HepG2 (cell line): ENCODE measurements around the gene FAM234B. TPM values are rescaled to one million over a fixed set of nuclear protein-coding genes. Genes with fewer than 3 reads are reported as not detected.

Experiments used
- ATM ChIP-seq: fragments of 450-650 bp; IDR thresholded peaks from 2 replicates; pipeline ENCODE4 v1.7.1; 2017; ENCODE audit warnings: mild to moderate bottlenecking, borderline replicate concordance
- FOXM1 ChIP-seq: sonication (generic); formaldehyde crosslinking; IDR thresholded peaks from 2 replicates; pipeline ENCODE4 v1.5.0; 2020; ENCODE audit warnings: missing genetic modification reagents
- HNRNPUL1 ChIP-seq: fragments of 200-400 bp; formaldehyde crosslinking; IDR thresholded peaks from 2 replicates; pipeline ENCODE4 v1.6.1; 2017; ENCODE audit warnings: low read depth, mild to moderate bottlenecking, low read length, moderate library complexity
- KMT2B ChIP-seq: IDR thresholded peaks from 2 replicates; pipeline ENCODE4 v1.6.1; 2016; ENCODE audit warnings: missing genetic modification reagents, missing compliant biosample characterization
- MYC ChIP-seq: sonication (generic); formaldehyde crosslinking; IDR thresholded peaks from 2 replicates; pipeline ENCODE4 v1.9.0; 2021; ENCODE audit warnings: missing genetic modification reagents, borderline replicate concordance
- SIX4 ChIP-seq: sonication (generic); formaldehyde crosslinking; IDR thresholded peaks from 2 replicates; pipeline ENCODE4 v1.4.0; 2020; ENCODE audit warnings: missing genetic modification reagents
- ZBTB7B ChIP-seq: sonication (generic); formaldehyde crosslinking; IDR thresholded peaks from 2 replicates; pipeline ENCODE4 v1.4.0; 2020; ENCODE audit warnings: missing genetic modification reagents
- ZNF136 ChIP-seq: sonication (generic); formaldehyde crosslinking; IDR thresholded peaks from 2 replicates; pipeline ENCODE4 v1.8.1; 2022; ENCODE audit warnings: low read depth, mild to moderate bottlenecking, moderate library complexity, missing genetic modification reagents
- ZNF256 ChIP-seq: sonication (generic); formaldehyde crosslinking; conservative IDR thresholded peaks from 2 replicates; pipeline ENCODE4 v1.4.0; 2020; ENCODE audit warnings: missing genetic modification reagents
- ZNF264 ChIP-seq: sonication (generic); formaldehyde crosslinking; IDR thresholded peaks from 2 replicates; pipeline ENCODE4 v1.4.0; 2020; ENCODE audit warnings: missing genetic modification reagents
- ZNF557 ChIP-seq: sonication (generic); formaldehyde crosslinking; IDR thresholded peaks from 2 replicates; pipeline ENCODE4 v1.4.0; 2020; ENCODE audit warnings: missing genetic modification reagents
- polyA plus RNA-seq, 8 experiments: library from polyadenylated mRNA; depleted of rRNA in 3 of 8; stranded (reverse) in 7 of 8; unstranded in 1 of 8; fragments of >200 nt; fragmentation: Illumina TruSeq in 4 of 8; extraction: Trizol in 4 of 8; gene quantifications; 2 replicates each; pipeline versions ENCODE4 v1.2.1 to v1.2.3, GENCODE V29; 2011 to 2016; ENCODE audit warnings: low read depth in 4 of 8, missing spikeins in 1 of 8, mixed read lengths in 1 of 8; ENCODE audit not compliant: insufficient read depth in 1 of 8
- total RNA-seq, 5 experiments: library from RNA; depleted of rRNA; stranded (reverse); fragments of >200 nt; fragmentation: Illumina TruSeq; extraction: Trizol; gene quantifications; 2 replicates each; pipeline ENCODE4 v1.2.3, GENCODE V29; 2016; ENCODE audit warnings: low read depth in 1 of 5
- TF ChIP-seq, protein P1 (sequence below), 2 experiments: sonication (generic) in 1 of 2; formaldehyde crosslinking in 1 of 2; IDR thresholded peaks; 2 replicates each; pipeline versions ENCODE4 v1.6.1 to v1.9.0; 2014 to 2022; ENCODE audit warnings: antibody characterized with exemption in 1 of 2, borderline replicate concordance in 1 of 2, inconsistent platforms in 1 of 2, low read depth in 1 of 2, missing genetic modification reagents in 1 of 2
- TF ChIP-seq, protein P2 (sequence below): sonication (generic); formaldehyde crosslinking; IDR thresholded peaks from 2 replicates; pipeline ENCODE4 v1.4.0; 2020; ENCODE audit warnings: missing genetic modification reagents
- TF ChIP-seq, protein P3 (sequence below): sonication (generic); formaldehyde crosslinking; IDR thresholded peaks from 2 replicates; pipeline ENCODE4 v1.4.0; 2020; ENCODE audit warnings: mild to moderate bottlenecking, missing genetic modification reagents
- TF ChIP-seq, protein P4 (sequence below): sonication (generic); formaldehyde crosslinking; IDR thresholded peaks from 2 replicates; pipeline ENCODE4 v1.5.0; 2020; ENCODE audit warnings: mild to moderate bottlenecking, missing genetic modification reagents, borderline replicate concordance
- TF ChIP-seq, protein P5 (sequence below): sonication (generic); formaldehyde crosslinking; IDR thresholded peaks from 2 replicates; pipeline ENCODE4 v1.8.0; 2022; ENCODE audit warnings: mild to moderate bottlenecking, missing genetic modification reagents, moderate library complexity

FAM234B gene
- total and polyA plus RNA-seq, 2 of the 13 experiments (the other 11 are each of a cell fraction or from before 2014, with no cell fraction given), result 7.8 to 13.8 TPM

DNA sequence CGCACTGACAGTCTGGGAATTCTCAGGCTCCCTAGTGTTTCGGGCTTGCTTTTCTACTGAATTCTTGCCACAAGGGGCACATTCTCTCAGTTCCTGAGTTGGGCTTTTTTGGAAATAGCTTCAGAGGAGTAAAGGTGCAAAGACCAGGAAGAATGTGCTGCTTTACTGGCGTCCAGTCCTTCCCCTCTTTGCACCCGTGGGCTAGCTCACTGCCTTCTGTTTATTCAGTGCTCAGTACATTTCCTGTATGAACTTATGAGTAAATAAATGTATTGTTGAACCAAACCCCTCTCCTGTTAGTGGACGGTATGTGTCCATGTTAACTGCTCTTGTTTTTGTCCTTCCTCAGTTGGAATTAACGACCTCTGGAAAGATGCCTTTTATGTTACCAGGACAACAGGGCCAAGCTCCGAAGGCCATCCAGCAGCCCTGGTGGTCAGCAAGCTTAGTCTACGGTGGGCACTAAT, 35.3 kb downstream of the FAM234B start (continued):
- TF ChIP-seq, protein P1, sequence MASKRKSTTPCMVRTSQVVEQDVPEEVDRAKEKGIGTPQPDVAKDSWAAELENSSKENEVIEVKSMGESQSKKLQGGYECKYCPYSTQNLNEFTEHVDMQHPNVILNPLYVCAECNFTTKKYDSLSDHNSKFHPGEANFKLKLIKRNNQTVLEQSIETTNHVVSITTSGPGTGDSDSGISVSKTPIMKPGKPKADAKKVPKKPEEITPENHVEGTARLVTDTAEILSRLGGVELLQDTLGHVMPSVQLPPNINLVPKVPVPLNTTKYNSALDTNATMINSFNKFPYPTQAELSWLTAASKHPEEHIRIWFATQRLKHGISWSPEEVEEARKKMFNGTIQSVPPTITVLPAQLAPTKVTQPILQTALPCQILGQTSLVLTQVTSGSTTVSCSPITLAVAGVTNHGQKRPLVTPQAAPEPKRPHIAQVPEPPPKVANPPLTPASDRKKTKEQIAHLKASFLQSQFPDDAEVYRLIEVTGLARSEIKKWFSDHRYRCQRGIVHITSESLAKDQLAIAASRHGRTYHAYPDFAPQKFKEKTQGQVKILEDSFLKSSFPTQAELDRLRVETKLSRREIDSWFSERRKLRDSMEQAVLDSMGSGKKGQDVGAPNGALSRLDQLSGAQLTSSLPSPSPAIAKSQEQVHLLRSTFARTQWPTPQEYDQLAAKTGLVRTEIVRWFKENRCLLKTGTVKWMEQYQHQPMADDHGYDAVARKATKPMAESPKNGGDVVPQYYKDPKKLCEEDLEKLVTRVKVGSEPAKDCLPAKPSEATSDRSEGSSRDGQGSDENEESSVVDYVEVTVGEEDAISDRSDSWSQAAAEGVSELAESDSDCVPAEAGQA (IDR thresholded peaks at IDR 0.05; ENCODE audit: low read depth), result no peak
- TF ChIP-seq, protein P1 (CRISPR knock-in tag; IDR thresholded peaks at IDR 0.05; ENCODE audit: borderline replicate concordance), result no peak
- TF ChIP-seq ZNF264 (CRISPR knock-in tag) (peak; percentile 62; the same call in 1 of the 2 replicates), ZNF256 (CRISPR knock-in tag) (peak; percentile 96), HNRNPUL1 (no peak), FOXM1 (CRISPR knock-in tag) (no peak), ZNF136 (CRISPR knock-in tag) (no peak), SIX4 (CRISPR knock-in tag) (0 out of 2 replicates have a peak, but pooled peaks have one; percentile 32), MYC (CRISPR knock-in tag) (no peak), KMT2B (CRISPR knock-in tag) (no peak), ZNF557 (CRISPR knock-in tag) (no peak), ATM (no peak), ZBTB7B (CRISPR knock-in tag) (peak; percentile 23; the same call in 1 of the 2 replicates)
- TF ChIP-seq, protein P2, sequence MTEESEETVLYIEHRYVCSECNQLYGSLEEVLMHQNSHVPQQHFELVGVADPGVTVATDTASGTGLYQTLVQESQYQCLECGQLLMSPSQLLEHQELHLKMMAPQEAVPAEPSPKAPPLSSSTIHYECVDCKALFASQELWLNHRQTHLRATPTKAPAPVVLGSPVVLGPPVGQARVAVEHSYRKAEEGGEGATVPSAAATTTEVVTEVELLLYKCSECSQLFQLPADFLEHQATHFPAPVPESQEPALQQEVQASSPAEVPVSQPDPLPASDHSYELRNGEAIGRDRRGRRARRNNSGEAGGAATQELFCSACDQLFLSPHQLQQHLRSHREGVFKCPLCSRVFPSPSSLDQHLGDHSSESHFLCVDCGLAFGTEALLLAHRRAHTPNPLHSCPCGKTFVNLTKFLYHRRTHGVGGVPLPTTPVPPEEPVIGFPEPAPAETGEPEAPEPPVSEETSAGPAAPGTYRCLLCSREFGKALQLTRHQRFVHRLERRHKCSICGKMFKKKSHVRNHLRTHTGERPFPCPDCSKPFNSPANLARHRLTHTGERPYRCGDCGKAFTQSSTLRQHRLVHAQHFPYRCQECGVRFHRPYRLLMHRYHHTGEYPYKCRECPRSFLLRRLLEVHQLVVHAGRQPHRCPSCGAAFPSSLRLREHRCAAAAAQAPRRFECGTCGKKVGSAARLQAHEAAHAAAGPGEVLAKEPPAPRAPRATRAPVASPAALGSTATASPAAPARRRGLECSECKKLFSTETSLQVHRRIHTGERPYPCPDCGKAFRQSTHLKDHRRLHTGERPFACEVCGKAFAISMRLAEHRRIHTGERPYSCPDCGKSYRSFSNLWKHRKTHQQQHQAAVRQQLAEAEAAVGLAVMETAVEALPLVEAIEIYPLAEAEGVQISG, result peak; percentile 36; the same call in 1 of the 2 replicates
- TF ChIP-seq, protein P3, sequence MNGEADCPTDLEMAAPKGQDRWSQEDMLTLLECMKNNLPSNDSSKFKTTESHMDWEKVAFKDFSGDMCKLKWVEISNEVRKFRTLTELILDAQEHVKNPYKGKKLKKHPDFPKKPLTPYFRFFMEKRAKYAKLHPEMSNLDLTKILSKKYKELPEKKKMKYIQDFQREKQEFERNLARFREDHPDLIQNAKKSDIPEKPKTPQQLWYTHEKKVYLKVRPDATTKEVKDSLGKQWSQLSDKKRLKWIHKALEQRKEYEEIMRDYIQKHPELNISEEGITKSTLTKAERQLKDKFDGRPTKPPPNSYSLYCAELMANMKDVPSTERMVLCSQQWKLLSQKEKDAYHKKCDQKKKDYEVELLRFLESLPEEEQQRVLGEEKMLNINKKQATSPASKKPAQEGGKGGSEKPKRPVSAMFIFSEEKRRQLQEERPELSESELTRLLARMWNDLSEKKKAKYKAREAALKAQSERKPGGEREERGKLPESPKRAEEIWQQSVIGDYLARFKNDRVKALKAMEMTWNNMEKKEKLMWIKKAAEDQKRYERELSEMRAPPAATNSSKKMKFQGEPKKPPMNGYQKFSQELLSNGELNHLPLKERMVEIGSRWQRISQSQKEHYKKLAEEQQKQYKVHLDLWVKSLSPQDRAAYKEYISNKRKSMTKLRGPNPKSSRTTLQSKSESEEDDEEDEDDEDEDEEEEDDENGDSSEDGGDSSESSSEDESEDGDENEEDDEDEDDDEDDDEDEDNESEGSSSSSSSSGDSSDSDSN, result no peak
- TF ChIP-seq, protein P4, sequence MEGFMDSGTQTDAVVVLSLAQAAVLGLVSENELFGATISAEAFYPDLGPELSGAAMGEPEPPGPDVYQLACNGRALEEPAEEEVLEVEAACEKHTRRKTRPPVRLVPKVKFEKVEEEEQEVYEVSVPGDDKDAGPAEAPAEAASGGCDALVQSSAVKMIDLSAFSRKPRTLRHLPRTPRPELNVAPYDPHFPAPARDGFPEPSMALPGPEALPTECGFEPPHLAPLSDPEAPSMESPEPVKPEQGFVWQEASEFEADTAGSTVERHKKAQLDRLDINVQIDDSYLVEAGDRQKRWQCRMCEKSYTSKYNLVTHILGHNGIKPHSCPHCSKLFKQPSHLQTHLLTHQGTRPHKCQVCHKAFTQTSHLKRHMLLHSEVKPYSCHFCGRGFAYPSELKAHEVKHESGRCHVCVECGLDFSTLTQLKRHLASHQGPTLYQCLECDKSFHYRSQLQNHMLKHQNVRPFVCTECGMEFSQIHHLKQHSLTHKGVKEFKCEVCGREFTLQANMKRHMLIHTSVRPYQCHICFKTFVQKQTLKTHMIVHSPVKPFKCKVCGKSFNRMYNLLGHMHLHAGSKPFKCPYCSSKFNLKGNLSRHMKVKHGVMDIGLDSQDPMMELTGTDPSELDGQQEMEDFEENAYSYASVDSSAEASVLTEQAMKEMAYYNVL (CRISPR knock-in tag), result peak; percentile 33; the same call in 1 of the 2 replicates
- TF ChIP-seq, protein P5, sequence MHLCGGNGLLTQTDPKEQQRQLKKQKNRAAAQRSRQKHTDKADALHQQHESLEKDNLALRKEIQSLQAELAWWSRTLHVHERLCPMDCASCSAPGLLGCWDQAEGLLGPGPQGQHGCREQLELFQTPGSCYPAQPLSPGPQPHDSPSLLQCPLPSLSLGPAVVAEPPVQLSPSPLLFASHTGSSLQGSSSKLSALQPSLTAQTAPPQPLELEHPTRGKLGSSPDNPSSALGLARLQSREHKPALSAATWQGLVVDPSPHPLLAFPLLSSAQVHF, result no peak
